Stimulated activated CD8-positive, alpha-beta memory T cell treated with anti-CD3 and anti-CD28 coated beads, Interleukin-4, amount 100 ng/mL, for 48 hours (primary cell): Measurements from ENCODE around the gene CTSO.

Experiments
- DNase-seq: peaks from one replicate; pipeline ENCODE4 v3.0.0-alpha.2; 2020

CTSO gene

GRCh38 chr4:155953151-155954117, at the start of gene CTSO:
Gene CTSO (minus strand): TSS chr4:155953866. CDS start chr4:155953847, 19 bp downstream.
- peak; percentile 75 for DNase-seq

GRCh38 chr4:156000491-156000890, 46.8 kb upstream of the CTSO start:
- DNase-seq, result no peak

- DNase-seq, result no peak
These were observed 46.1 kb upstream of the CTSO start for GRCh38 chr4:155999725-156000124.

GRCh38 chr4:155995069-155995468, 41.4 kb upstream of the CTSO start:
- DNase-seq, result no peak

- DNase-seq, result no peak
These were observed 30.6 kb upstream of the CTSO start for GRCh38 chr4:155984106-155984797.

- DNase-seq, result no peak
These were observed 29.2 kb upstream of the CTSO start for GRCh38 chr4:155982736-155983385.

GRCh38 chr4:155978810-155979209, 25.1 kb upstream of the CTSO start:
- no peak for DNase-seq

GRCh38 chr4:155975511-155975910, 21.8 kb upstream of the CTSO start:
- no peak for DNase-seq

- DNase-seq, result no peak
These were observed 21.3 kb upstream of the CTSO start for GRCh38 chr4:155974996-155975395.

- DNase-seq, result no peak
These were observed 20.7 kb upstream of the CTSO start for GRCh38 chr4:155974476-155974749.

GRCh38 chr4:155973639-155974475, 20.2 kb upstream of the CTSO start:
- DNase-seq, result no peak

GRCh38 chr4:155972098-155972497, 18.4 kb upstream of the CTSO start:
- no peak for DNase-seq

GRCh38 chr4:155966731-155967395, 13.2 kb upstream of the CTSO start:
- DNase-seq, result no peak

- DNase-seq, result no peak
These were observed 12.5 kb upstream of the CTSO start for GRCh38 chr4:155966171-155966570.

- no peak for DNase-seq
These were observed 10.6 kb upstream of the CTSO start for GRCh38 chr4:155964016-155964891.

GRCh38 chr4:155962767-155963166, 9.1 kb upstream of the CTSO start:
- DNase-seq, result no peak

- DNase-seq, result no peak
These were observed 7.9 kb upstream of the CTSO start for GRCh38 chr4:155961575-155961974.

GRCh38 chr4:155960522-155960921, 6.9 kb upstream of the CTSO start:
- DNase-seq, result no peak

GRCh38 chr4:155959417-155959816, 5.8 kb upstream of the CTSO start:
- DNase-seq, result no peak

- DNase-seq, result no peak
These were observed 2.8 kb upstream of the CTSO start for GRCh38 chr4:155956461-155956860.

- no peak for DNase-seq
These were observed 1.3 kb upstream of the CTSO start for GRCh38 chr4:155954939-155955338.
